ENCODE measurements around the gene SUPT3H. TPM values are rescaled to one million over a fixed set of nuclear protein-coding genes. Genes with fewer than 3 reads are reported as not detected.

SUPT3H gene
- total and polyA plus RNA-seq, 2 of the 13 experiments (the other 11 are each of a cell fraction or from before 2014, with no cell fraction given) = 11.9 to 36.1 TPM

DNA sequence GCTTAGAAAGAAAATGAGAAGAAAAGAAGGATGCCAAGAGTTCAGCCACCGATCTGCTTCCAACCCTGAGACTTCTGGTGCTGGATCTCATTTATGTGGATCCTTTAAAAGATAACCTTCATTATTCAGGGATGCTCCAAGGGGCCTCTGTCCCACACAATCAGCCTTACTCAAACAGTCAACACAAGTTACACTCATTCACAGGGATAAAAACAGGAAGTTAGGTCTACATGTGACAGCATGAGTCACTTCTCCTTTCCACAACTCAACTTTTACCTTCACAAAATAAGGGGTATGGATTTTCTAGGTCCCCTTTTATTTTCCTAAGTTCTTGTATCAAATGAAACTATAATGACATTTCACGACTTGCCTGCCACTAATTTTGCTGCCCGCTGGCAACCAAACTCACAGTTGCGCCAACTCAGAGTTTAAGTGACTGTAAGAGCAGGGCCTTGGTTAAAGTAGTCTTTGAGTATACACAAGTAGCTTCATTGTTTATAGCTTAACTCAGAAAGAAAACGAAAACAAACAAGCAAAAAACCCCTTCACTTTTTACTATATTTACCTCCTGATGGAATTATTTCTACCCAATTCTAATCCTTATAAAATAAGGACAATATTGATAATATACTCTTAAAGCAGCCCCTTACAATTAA, 328.4 kb downstream of the SUPT3H start (continued):
- no peak for TF ChIP-seq WIZ (CRISPR knock-in tag; IDR thresholded peaks at IDR 0.05)
- TF ChIP-seq, protein P1, sequence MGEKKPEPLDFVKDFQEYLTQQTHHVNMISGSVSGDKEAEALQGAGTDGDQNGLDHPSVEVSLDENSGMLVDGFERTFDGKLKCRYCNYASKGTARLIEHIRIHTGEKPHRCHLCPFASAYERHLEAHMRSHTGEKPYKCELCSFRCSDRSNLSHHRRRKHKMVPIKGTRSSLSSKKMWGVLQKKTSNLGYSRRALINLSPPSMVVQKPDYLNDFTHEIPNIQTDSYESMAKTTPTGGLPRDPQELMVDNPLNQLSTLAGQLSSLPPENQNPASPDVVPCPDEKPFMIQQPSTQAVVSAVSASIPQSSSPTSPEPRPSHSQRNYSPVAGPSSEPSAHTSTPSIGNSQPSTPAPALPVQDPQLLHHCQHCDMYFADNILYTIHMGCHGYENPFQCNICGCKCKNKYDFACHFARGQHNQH (CRISPR knock-in tag; IDR thresholded peaks at IDR 0.05) = no peak
- TF ChIP-seq SAP130 (CRISPR knock-in tag; IDR thresholded peaks at IDR 0.05; ENCODE audit: low read depth) = peak; percentile 44; the same call in 1 of the 2 replicates
- TF ChIP-seq NFKBIZ (CRISPR knock-in tag; IDR thresholded peaks at IDR 0.05) = no peak
- TF ChIP-seq, protein P2, sequence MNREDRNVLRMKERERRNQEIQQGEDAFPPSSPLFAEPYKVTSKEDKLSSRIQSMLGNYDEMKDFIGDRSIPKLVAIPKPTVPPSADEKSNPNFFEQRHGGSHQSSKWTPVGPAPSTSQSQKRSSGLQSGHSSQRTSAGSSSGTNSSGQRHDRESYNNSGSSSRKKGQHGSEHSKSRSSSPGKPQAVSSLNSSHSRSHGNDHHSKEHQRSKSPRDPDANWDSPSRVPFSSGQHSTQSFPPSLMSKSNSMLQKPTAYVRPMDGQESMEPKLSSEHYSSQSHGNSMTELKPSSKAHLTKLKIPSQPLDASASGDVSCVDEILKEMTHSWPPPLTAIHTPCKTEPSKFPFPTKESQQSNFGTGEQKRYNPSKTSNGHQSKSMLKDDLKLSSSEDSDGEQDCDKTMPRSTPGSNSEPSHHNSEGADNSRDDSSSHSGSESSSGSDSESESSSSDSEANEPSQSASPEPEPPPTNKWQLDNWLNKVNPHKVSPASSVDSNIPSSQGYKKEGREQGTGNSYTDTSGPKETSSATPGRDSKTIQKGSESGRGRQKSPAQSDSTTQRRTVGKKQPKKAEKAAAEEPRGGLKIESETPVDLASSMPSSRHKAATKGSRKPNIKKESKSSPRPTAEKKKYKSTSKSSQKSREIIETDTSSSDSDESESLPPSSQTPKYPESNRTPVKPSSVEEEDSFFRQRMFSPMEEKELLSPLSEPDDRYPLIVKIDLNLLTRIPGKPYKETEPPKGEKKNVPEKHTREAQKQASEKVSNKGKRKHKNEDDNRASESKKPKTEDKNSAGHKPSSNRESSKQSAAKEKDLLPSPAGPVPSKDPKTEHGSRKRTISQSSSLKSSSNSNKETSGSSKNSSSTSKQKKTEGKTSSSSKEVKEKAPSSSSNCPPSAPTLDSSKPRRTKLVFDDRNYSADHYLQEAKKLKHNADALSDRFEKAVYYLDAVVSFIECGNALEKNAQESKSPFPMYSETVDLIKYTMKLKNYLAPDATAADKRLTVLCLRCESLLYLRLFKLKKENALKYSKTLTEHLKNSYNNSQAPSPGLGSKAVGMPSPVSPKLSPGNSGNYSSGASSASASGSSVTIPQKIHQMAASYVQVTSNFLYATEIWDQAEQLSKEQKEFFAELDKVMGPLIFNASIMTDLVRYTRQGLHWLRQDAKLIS (CRISPR knock-in tag; IDR thresholded peaks at IDR 0.05) = no peak
- TF ChIP-seq, protein P3, sequence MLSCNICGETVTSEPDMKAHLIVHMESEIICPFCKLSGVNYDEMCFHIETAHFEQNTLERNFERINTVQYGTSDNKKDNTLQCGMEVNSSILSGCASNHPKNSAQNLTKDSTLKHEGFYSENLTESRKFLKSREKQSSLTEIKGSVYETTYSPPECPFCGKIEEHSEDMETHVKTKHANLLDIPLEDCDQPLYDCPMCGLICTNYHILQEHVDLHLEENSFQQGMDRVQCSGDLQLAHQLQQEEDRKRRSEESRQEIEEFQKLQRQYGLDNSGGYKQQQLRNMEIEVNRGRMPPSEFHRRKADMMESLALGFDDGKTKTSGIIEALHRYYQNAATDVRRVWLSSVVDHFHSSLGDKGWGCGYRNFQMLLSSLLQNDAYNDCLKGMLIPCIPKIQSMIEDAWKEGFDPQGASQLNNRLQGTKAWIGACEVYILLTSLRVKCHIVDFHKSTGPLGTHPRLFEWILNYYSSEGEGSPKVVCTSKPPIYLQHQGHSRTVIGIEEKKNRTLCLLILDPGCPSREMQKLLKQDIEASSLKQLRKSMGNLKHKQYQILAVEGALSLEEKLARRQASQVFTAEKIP (CRISPR knock-in tag; IDR thresholded peaks at IDR 0.05; ENCODE audit: borderline replicate concordance) = no peak
- TF ChIP-seq SCMH1 (CRISPR knock-in tag; IDR thresholded peaks at IDR 0.05; ENCODE audit: borderline replicate concordance) = no peak
- no peak for TF ChIP-seq SRSF1 (optimal IDR thresholded peaks at IDR 0.05; ENCODE audit: low read depth, low read length)
- TF ChIP-seq GABPA (IDR thresholded peaks at IDR 0.05; ENCODE audit: low read depth, low read length) = no peak
- peak; percentile 65 for TF ChIP-seq GABPA (CRISPR knock-in tag; IDR thresholded peaks at IDR 0.05; ENCODE audit: low read depth)
- TF ChIP-seq SOX13 (IDR thresholded peaks at IDR 0.05) = no peak
- peak in 1 of 2 experiments; percentile 16; a peak in 1 of 4 replicates for TF ChIP-seq SOX13 (CRISPR knock-in tag; conservative IDR thresholded peaks at IDR 0.05 in 1 of 2, IDR thresholded peaks at IDR 0.05 in 1 of 2)
- TF ChIP-seq GATAD2A (CRISPR knock-in tag; IDR thresholded peaks at IDR 0.05) = peak; percentile 23; the same call in 1 of the 2 replicates
- TF ChIP-seq, protein P4, sequence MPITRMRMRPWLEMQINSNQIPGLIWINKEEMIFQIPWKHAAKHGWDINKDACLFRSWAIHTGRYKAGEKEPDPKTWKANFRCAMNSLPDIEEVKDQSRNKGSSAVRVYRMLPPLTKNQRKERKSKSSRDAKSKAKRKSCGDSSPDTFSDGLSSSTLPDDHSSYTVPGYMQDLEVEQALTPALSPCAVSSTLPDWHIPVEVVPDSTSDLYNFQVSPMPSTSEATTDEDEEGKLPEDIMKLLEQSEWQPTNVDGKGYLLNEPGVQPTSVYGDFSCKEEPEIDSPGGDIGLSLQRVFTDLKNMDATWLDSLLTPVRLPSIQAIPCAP (CRISPR knock-in tag; IDR thresholded peaks at IDR 0.05; ENCODE audit: low read depth) = no peak
- no peak for TF ChIP-seq ZBTB7A (CRISPR knock-in tag; IDR thresholded peaks at IDR 0.05)
- no peak for TF ChIP-seq MED8 (CRISPR knock-in tag; IDR thresholded peaks at IDR 0.05; ENCODE audit: insufficient replicate concordance)
- TF ChIP-seq, protein P5, sequence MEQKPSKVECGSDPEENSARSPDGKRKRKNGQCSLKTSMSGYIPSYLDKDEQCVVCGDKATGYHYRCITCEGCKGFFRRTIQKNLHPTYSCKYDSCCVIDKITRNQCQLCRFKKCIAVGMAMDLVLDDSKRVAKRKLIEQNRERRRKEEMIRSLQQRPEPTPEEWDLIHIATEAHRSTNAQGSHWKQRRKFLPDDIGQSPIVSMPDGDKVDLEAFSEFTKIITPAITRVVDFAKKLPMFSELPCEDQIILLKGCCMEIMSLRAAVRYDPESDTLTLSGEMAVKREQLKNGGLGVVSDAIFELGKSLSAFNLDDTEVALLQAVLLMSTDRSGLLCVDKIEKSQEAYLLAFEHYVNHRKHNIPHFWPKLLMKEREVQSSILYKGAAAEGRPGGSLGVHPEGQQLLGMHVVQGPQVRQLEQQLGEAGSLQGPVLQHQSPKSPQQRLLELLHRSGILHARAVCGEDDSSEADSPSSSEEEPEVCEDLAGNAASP (CRISPR knock-in tag; IDR thresholded peaks at IDR 0.05; ENCODE audit: borderline replicate concordance) = no peak
- TF ChIP-seq, protein P6, sequence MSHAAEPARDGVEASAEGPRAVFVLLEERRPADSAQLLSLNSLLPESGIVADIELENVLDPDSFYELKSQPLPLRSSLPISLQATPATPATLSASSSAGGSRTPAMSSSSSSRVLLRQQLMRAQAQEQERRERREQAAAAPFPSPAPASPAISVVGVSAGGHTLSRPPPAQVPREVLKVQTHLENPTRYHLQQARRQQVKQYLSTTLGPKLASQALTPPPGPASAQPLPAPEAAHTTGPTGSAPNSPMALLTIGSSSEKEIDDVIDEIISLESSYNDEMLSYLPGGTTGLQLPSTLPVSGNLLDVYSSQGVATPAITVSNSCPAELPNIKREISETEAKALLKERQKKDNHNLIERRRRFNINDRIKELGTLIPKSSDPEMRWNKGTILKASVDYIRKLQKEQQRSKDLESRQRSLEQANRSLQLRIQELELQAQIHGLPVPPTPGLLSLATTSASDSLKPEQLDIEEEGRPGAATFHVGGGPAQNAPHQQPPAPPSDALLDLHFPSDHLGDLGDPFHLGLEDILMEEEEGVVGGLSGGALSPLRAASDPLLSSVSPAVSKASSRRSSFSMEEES (CRISPR knock-in tag; IDR thresholded peaks at IDR 0.05) = peak; percentile 90
- 0 out of 2 replicates have a peak, but pooled peaks have one; percentile 13 for TF ChIP-seq FOXA3 (CRISPR knock-in tag; IDR thresholded peaks at IDR 0.05)

Measured in HepG2 (cell line).